NCI-H1436 (cell line): ENCODE data around the gene ACE2.

Source experiments
- DNase-seq: peaks from one replicate; lab custom pipeline; 2025; lab: John Stamatoyannopoulos, UW

ACE2 gene

DNA sequence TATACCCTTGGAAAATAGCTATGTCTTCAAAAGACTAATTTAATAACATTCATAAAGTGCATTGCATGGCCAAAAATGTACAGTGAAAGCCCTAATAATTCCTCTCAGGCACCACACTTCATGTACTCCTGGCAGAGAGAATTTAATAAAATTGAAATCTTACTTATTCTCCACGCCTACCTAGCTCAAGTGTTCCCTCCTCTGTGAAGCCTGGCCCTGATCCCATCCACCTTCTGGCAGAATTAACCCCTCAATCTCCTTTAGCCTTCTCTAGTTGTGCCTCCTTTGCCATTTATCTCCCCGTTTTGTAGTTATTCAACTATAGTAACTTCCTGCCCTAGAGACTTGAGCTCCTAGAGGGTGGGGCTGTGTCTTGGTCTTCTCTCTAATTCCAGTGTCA lies 26.7 kb downstream of the ACE2 start:
- no peak for DNase-seq

DNA sequence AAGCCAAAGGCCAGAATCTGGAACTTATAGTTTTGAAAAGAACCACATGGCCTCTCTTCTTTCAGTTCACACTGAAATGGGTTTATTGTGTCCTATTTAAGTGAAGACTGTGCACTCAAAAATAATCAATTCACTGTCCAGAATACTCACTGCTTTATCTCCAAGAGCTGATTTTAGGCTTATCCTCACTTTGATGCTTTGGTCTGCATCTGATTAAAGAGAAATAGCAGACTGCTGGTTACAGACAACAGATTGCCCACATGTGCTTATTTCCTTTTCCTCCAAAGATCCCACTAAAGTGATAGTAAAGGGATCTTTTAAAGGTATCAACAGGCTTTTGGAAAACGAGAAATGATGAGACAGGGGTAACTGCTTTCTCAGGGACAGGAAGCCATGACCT lies 30.6 kb downstream of the ACE2 start:
- no peak for DNase-seq

DNA sequence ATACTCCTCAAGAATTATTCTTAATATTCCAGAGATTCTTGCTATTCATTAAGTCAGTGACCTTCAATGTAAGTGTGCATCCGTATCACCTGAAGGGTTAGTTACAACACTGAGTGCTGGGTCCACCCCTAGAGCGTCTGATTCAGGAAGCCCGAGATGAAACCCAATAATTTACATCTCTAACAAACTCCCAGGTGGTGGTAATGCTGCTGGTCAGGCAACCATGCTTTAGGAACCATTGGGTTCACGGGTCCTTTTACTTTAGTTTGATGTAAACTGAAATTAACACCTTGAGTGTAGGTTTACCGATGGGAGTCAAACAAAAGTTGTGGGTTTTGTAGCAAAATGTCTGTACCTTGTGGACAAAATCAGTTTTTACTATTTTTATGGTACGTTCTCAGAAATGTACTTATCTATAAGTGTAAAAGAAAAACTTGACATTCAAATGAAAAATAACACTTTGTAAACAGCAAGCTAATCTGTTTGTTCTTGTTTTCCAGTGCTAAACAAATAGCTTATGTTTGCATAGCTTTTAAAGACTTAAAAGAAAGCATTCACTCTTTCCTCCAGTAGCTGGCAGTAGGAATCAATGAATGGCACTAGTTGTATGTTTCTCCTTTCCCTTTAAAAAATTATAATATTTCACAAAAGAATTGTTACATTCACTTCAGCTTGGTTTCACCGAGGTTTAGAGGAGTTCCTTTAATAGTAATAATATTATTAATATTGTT lies 32.7 kb downstream of the ACE2 start:
- DNase-seq: no peak

DNA sequence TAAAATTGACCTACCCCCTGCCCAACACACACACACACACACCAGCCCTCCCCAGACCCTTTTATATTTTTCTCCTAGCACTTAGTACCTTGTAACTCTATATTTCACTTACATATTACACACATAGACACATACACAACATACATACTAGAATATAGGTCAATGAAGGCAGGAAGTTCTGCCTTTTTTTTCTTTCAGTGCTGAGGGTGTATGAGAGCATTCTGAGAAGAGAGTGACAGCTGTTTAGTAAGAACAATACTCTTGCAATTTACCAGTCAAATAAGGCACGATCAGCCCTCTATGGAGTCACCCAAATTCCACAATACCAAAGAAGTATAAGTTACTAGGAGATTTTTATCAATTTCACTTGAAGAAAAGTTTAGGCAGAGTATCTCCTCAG lies 33.5 kb downstream of the ACE2 start:
- no peak for DNase-seq

DNA sequence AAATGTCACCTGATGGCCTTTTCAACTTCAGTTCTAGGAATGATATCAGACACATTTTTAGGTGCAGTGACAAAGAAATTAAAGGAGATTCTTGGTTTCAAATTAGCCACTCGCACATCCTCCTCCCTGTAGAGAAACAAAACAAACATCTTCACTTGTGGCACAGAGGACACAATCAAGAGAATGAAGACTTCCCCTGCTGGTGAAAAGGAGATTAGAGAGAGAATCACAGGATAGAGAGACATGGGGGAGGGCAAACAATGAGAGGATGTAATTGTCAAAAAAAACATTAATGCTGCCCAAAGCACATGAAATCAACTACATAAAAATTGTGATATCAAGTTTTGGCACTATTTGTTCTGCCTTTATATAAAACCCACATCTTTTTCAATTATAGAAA lies 34.5 kb downstream of the ACE2 start:
- no peak for DNase-seq

DNA sequence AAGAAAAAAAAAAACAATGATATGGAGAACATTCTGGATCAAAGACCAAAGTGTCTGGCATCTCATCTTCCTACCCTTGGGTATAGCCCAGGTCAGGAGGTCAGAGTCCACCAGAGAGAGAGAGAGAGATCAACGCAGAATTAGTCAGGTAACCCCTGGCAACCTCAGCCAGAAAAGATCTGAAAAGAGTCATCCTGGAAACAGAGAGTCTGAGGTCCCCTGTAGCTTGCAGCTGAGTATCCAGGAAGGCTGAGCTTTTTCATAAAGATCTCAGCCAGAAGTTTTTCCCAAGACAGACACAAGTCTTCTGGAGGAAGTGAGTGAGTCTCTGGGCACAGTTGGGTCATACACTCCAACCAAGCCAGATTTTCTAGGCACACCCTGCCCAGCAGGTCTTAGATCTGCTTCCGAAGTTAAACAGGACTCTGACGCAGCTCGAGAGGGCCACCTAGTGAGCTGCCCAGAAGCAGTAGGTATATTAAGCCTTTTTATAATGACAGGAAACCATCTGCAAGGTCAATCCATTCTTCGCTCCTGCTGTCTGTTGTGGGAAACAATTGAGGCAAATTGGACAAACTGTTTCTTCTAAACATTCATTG lies 35.7 kb downstream of the ACE2 start:
- DNase-seq: peak; percentile 35

GRCh38 chrX:15563056-15563455 lies 37.7 kb downstream of the ACE2 start:
- DNase-seq: no peak

DNA sequence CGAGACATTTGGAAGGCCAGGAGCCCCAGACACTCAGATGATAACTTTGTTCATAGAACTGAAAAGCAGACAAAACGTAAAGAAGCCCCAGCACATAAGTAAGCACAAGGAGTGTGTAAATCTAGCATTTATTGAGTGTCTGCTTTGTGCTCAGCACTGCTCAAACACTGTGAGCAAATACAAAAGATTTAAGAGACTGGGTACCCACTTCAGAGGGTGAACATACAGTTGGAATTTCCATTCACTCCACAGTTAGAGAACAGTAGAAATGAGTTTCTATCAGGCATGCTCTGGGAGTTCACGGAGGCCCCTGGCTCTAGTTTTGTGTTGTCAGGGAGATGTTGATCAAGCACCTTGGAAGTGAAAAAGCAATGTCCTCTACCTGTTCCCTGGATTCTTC lies 39.8 kb downstream of the ACE2 start:
- no peak for DNase-seq

DNA sequence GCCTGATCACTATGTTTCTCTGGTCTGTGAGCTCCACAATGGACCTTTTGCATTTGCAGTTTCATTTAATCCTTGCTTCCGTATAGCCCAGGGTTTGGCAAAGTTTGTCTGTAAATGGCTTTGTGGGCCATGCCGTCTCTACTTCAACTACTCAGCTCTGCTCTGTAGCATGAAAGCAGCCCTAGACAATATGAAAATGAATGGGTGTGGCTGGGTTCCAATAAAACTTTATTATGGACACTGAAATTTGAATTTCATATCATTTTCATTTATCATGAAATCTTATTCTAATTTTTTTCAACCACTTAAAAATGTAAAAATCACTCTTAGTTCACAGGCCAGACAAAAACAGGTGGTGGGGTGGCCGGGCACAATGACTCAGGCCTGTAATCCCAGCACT lies 41.5 kb downstream of the ACE2 start:
- no peak for DNase-seq

- DNase-seq: no peak
Observed at GRCh38 chrX:15549189-15550012, 51.4 kb downstream of the ACE2 start.

- no peak for DNase-seq
Observed at GRCh38 chrX:15547356-15547755, 53.4 kb downstream of the ACE2 start.

DNA sequence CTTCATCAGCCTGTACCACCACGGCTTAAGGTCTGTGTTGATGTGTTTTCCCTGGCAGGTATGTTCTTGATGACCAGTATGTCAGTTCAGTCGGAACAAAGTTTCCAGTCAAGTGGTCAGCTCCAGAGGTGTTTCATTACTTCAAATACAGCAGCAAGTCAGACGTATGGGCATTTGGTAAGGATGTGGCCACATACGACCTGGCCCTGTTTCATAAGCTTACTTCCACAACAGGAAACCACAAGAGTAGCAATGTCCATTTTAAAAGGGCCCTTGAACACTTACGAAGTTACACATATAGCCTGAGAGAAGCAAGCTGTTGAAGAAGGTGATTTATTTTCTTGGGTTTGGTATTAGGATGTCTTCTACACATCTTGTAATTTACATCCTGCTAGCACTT lies 54.0 kb downstream of the ACE2 start:
- no peak for DNase-seq

GRCh38 chrX:15530318-15530717 lies 70.4 kb downstream of the ACE2 start:
- no peak for DNase-seq

- DNase-seq: no peak
Observed at GRCh38 chrX:15529165-15529564, 71.6 kb downstream of the ACE2 start.

GRCh38 chrX:15525664-15526416 lies 74.9 kb downstream of the ACE2 start:
- peak; percentile 54 for DNase-seq

GRCh38 chrX:15524417-15524816 lies 76.3 kb downstream of the ACE2 start:
- DNase-seq: no peak

DNA sequence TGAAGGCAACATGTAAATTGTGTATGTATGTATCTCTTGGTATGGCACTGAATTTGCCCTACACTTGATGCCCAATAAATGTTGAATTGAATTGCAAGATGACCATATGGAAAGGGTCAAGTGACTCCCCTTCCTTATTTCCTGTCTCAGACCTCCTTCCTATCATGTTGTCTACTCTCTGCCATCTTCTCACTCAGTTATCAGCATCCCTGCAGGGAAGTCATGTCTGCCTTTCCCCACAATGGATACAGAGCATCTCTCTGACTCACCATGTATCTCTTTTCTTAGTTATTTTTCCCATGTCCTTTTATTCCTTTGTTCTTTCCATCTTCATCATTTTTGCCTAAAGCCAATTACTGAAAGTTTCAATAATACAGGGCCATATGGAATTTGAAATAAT lies 77.7 kb downstream of the ACE2 start:
- no peak for DNase-seq

- DNase-seq: no peak
Observed at GRCh38 chrX:15522464-15522863, 78.3 kb downstream of the ACE2 start.

DNA sequence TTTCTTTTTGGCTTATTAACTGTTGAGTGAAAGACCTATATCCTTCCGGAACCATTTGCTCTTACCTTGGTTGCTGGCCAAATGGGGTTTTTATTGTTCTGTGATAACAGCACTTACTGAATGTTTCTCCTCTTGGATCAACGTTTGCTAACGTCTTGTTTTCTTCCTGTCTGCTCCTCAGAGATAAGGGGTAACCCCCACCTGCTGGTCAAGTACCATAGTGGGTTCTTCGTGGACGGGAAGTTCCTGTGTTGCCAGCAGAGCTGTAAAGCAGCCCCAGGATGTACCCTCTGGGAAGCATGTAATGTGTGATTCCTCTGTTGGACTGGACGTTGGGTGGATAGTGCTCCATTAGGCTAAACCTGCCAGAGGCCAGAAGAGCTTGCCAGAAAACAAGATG lies 84.8 kb downstream of the ACE2 start:
- no peak for DNase-seq

DNA sequence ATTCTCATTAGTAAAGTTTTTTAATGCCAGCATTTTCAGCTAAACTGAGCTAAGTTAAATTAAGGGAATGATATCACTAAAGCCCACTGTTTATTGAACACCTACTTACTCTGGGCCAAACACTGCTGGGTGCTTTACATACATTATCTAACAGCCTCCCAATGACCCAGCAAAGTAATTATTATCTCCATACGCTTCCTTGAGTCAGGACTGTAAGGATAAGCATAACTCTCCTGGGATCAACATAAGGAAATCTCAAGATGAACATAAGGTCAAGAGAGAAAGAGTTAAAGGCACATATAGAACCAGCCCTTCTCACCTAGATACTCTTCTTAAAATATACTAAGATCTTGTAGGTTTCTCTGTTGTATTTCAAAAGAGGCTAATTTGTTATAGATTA lies 86.5 kb downstream of the ACE2 start:
- no peak for DNase-seq

DNA sequence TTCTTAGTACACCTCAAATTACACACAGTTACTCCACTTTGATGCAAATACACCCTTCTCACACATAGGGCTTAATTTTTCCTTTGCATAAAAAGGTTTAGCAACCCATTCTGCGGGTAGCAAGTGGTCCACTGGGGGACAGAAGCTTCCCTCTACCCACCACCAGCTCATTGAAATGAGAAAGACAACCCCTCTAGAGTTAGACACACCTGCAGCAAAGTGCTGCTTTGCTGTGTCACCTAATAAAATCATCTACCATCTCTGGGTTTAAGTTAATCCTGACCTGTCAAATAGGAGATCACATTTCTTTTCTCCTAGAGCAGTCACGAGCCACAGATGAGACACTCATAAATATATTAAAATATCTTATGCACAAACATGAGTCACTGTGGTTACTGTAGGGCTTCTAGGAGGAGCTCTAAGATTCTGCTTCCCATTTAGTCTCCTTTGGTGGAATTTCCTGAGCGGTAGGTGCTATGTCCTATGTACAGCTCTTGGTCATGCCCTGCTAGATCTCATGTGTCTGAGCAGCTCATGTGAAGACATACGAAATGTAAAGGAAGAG lies 88.3 kb downstream of the ACE2 start:
- DNase-seq: no peak

- no peak for DNase-seq
Observed at GRCh38 chrX:15511563-15511962, 89.2 kb downstream of the ACE2 start.
